Astrocyte of the spinal cord (primary cell): ENCODE data around the gene SLC9A6.
"Not testable (repeated sequence)": the region's sequence is repeated elsewhere in the genome, so short reads cannot be mapped to it uniquely, and the experiment has no call there.

Source experiments
- DNase-seq: peaks from one replicate; pipeline ENCODE4 v3.0.0; 2011; ENCODE audit warnings: low read depth, low spot score
- H3K4me3 ChIP-seq: 2 replicates; pipeline ENCODE4 v1.5.1; 2011; ENCODE audit warnings: low read depth, mild to moderate bottlenecking, low read length, moderate library complexity
- in situ Hi-C: cut with HindIII; loops from 2 replicates; pipeline ENCODE4 v1.10.0; 2017; ENCODE audit warnings: low sequenced_read_pairs
- TF ChIP-seq, protein P1 (sequence below): IDR thresholded peaks from 2 replicates; pipeline ENCODE4 v1.5.1; 2012; ENCODE audit warnings: low read depth, mild to moderate bottlenecking, low read length, inconsistent platforms

The SLC9A6 gene

DNA sequence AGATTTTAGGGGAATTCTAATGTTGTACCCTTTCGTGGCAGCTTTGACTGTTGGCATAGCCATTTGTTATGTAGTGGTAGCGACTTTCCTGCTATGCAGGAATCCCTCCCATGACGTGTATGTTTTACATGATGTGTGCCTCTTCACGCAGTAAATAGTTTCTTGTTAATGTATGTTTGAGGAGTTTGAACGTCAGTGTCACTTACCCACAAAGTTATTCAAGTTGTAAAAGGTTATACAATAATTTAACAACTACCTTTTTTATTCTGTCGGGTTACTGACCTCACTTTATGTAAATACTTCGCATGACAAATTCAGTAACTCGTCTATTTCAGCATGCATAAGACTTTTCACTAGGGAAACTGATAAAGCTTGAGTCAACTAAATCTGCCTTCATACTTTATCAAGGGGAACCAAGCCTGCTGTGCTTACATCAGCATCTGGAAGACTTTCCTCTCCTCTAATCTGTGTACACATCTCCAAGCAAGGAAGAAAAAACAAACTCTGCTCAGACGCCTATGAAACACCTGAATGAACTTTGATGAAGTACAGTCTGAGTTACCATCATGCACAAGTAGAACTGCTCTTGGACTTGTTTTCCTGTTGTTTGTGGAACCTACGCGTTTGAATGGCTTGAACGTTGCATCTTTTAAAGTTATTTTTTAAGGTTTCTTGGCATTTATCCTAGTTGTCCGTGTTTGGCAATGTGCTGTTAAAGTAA lies 61.2 kb downstream of the SLC9A6 start:
- in situ Hi-C loops = no loop called here
- peak; percentile 46 for DNase-seq
- no peak overlapping the region for H3K4me3 ChIP-seq
- TF ChIP-seq, protein P1, sequence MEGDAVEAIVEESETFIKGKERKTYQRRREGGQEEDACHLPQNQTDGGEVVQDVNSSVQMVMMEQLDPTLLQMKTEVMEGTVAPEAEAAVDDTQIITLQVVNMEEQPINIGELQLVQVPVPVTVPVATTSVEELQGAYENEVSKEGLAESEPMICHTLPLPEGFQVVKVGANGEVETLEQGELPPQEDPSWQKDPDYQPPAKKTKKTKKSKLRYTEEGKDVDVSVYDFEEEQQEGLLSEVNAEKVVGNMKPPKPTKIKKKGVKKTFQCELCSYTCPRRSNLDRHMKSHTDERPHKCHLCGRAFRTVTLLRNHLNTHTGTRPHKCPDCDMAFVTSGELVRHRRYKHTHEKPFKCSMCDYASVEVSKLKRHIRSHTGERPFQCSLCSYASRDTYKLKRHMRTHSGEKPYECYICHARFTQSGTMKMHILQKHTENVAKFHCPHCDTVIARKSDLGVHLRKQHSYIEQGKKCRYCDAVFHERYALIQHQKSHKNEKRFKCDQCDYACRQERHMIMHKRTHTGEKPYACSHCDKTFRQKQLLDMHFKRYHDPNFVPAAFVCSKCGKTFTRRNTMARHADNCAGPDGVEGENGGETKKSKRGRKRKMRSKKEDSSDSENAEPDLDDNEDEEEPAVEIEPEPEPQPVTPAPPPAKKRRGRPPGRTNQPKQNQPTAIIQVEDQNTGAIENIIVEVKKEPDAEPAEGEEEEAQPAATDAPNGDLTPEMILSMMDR = no peak

DNA sequence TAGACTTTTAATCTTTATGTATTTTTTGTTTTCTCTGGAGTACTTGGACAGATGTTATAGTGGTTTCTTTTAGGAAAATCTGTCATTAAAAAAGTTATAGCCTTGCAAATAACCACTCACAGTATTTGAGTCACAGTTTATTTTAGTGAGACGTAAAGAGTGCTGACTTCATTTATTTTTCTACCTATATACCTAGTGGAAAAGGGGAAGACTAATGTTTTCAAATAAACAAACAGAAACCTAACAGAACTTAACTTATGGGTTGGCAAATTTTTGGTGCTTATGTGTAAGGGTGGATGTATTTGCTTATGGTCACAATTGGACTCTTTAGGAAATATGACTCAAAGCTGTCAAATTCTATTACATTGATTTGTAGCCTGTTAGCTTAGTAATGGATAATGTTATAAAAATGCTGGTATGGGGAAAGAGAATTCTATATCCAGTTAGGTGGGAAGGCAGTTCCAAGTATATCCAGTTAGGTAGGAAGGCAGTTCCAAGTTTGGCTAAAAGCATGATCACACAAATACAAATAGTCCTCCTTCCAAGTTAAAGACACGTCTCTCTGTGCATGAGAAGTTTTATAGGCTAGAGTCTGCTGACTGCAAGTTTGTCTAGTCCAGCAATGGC lies 61.9 kb downstream of the SLC9A6 start:
- TF ChIP-seq, protein P1 = no peak
- no peak overlapping the region for H3K4me3 ChIP-seq
- DNase-seq = peak; percentile 26
- in situ Hi-C loops = no loop called here

GRCh38 chrX:136047969-136048368 lies 62.7 kb downstream of the SLC9A6 start:
- TF ChIP-seq, protein P1 = no peak
- DNase-seq = peak; percentile 24

GRCh38 chrX:136048446-136048845 lies 63.2 kb downstream of the SLC9A6 start:
- TF ChIP-seq, protein P1 = no peak
- in situ Hi-C loops = no loop called here
- DNase-seq = no peak
- no peak overlapping the region for H3K4me3 ChIP-seq

More at GRCh38 chrX:136047969-136048368, 62.7 kb downstream of the SLC9A6 start:
- in situ Hi-C loops = no loop called here
- no peak overlapping the region for H3K4me3 ChIP-seq

GRCh38 chrX:136049608-136050007 lies 64.4 kb downstream of the SLC9A6 start:
- no peak for DNase-seq
- TF ChIP-seq, protein P1 = no peak
- H3K4me3 ChIP-seq = no peak overlapping the region
- in situ Hi-C loops = no loop called here

DNA sequence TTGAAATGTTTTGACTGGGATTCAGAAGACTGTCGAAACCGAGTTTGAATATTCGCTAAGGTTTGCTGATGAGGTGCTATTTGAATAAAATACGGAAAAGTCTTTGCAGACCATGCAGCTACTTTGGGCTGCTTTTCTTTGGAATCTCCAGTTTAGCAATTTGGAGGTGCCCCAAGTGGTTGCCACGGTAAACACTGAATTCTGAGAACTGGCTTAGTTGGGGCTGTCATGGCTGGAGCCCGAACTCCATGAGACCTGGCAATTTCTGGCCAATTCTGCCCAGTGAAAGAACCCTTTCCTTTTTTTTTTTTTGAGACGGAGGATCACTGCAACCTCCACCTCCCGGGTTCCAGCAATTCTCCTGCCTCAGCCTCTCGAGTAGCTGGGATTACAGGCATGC lies 65.6 kb downstream of the SLC9A6 start:
- DNase-seq, in situ Hi-C loops, H3K4me3 ChIP-seq: not testable (repeated sequence)

- no peak overlapping the region for H3K4me3 ChIP-seq
- TF ChIP-seq, protein P1 = no peak
- no peak for DNase-seq
- in situ Hi-C loops = no loop called here
These were observed 66.4 kb downstream of the SLC9A6 start for GRCh38 chrX:136051611-136052010.
